Measurements from ENCODE around the gene TYROBP.

TYROBP gene

DNA sequence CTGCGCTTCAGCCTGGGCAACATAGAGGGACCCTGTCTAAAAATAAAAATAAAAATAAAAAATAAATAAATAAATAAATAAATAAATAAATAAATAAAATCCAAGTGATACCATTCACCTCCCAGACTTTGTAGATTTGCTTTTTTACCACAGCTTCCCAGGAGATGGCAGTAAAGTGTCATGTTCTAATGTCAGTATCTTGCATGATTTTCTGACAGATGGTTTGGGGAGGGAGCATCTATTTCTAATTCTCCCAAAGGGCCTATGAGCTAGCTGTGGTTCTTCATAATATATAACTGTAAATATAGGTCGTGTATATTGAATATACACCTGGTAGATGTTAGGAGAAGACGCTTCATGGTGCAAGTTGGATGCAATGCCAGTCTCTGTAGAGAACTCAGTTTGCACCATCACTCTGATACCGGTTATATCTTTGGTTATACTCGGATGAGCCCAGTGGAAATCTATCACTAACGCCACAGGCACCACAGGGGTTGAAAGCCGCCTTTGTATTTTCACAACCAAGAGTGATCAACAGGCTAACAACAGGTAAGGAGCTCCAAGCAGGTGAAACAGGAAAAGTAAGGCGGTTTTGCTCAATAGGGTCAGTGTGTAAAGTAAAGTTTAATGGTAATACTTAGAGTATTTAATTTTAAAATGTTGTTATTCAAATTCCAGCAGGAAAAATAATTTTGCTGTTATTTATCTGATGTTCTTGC, 25.8 kb downstream of the TYROBP start:
- no peak overlapping the region for H3K4me3 ChIP-seq (ENCODE audit: low read depth, low read length)
- peak; percentile 48 for TF ChIP-seq CTCF (IDR thresholded peaks at IDR 0.05; ENCODE audit: low read depth, low read length, missing control alignments)
- peak; percentile 27 for DNase-seq (ENCODE audit: low read depth)

GRCh38 chr19:35879770-35880317, 28.3 kb downstream of the TYROBP start:
- peak; percentile 31 for DNase-seq (ENCODE audit: low read depth)
- TF ChIP-seq CTCF (IDR thresholded peaks at IDR 0.05; ENCODE audit: low read depth, low read length, missing control alignments), result no peak
- no peak overlapping the region for H3K4me3 ChIP-seq (ENCODE audit: low read depth, low read length)

DNA sequence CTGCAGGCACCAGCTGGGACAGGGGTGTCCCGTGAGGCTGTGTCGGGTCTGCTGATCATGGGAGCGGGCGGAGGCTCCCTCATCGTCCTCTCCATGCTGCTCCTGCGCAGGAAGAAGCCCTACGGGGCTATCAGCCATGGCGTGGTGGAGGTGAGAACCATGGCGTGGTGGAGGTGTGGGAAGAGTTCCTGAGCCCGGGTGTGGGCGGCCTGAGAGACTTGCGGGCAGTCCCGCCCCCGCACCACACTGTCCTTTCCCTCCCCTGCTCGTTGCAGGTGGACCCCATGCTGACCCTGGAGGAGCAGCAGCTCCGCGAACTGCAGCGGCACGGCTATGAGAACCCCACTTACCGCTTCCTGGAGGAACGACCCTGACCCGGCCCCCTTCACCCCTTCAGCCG, 29.0 kb downstream of the TYROBP start:
- DNase-seq (ENCODE audit: low read depth), result no peak
- no peak overlapping the region for H3K4me3 ChIP-seq (ENCODE audit: low read depth, low read length)

GRCh38 chr19:35874392-35874930, 33.6 kb downstream of the TYROBP start:
- DNase-seq (ENCODE audit: low read depth), result no peak
- no peak for TF ChIP-seq CTCF (IDR thresholded peaks at IDR 0.05; ENCODE audit: low read depth, low read length, missing control alignments)
- H3K4me3 ChIP-seq (ENCODE audit: low read depth, low read length), result no peak overlapping the region

More for the DNA sequence above, 29.0 kb downstream of the TYROBP start:
- TF ChIP-seq CTCF (IDR thresholded peaks at IDR 0.05; ENCODE audit: low read depth, low read length, missing control alignments), result no peak

- no peak for DNase-seq (ENCODE audit: low read depth)
- no peak overlapping the region for H3K4me3 ChIP-seq (ENCODE audit: low read depth, low read length)
- TF ChIP-seq CTCF (IDR thresholded peaks at IDR 0.05; ENCODE audit: low read depth, low read length, missing control alignments), result no peak
Observed at GRCh38 chr19:35872180-35872579, 35.9 kb downstream of the TYROBP start.

GRCh38 chr19:35871611-35872010, 36.5 kb downstream of the TYROBP start:
- no peak for DNase-seq (ENCODE audit: low read depth)
- no peak overlapping the region for H3K4me3 ChIP-seq (ENCODE audit: low read depth, low read length)
- no peak for TF ChIP-seq CTCF (IDR thresholded peaks at IDR 0.05; ENCODE audit: low read depth, low read length, missing control alignments)
